GM06990 (cell line): ENCODE data around the gene CTAGE4.
"Not testable (repeated sequence)": the region's sequence is repeated elsewhere in the genome, so short reads cannot be mapped to it uniquely, and the experiment has no call there.

Experiments used
- DNase-seq: peaks from one replicate; pipeline ENCODE4 v3.0.0-alpha.2; 2011; ENCODE audit not compliant: insufficient read length; ENCODE audit errors: extremely low read depth
- H3K27me3 ChIP-seq: replicated peaks from 2 replicates; pipeline ENCODE4 v1.6.0; 2011; ENCODE audit warnings: low read length; ENCODE audit not compliant: control insufficient read depth, insufficient read depth
- H3K36me3 ChIP-seq: 2 replicates; pipeline ENCODE4 v1.5.1; 2011; ENCODE audit warnings: low read length; ENCODE audit not compliant: control insufficient read depth, insufficient read depth
- H3K4me3 ChIP-seq: replicated peaks from 2 replicates; pipeline ENCODE4 v1.5.1; 2011; ENCODE audit warnings: low read depth, mild to moderate bottlenecking, control low read depth, low read length
- TF ChIP-seq, protein P1 (sequence below): IDR thresholded peaks from 2 replicates; pipeline ENCODE4 v1.5.1; 2011; ENCODE audit warnings: low read length, control low read depth, mild to moderate bottlenecking, inconsistent platforms; ENCODE audit not compliant: insufficient read depth, poor library complexity, severe bottlenecking

Gene CTAGE4

DNA sequence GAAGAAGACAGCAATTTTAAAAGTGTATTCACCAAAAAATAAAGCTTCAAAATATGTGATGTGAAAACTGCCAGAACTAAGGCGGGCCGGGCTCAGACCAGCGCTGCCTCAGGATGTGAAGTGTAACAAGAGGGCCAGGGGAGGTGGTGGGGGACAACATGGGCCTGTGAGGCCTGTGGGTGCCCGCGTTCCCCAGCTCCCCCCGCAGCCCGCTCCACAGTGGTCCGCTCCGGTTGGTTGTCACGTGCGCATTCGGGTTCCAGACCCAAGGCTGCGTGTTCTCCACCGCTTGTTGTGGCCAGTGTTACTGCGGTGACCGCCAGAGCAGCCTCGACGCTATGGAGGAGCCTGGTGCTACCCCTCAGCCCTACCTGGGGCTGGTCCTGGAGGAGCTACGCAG lies at the start of gene CTAGE4:
CTAGE4 (plus strand) TSS at position 301 of the 400 bp plus-strand sequence; CDS start at position 339, 38 bp downstream.
- H3K27me3 ChIP-seq, DNase-seq, H3K4me3 ChIP-seq, H3K36me3 ChIP-seq: not testable (repeated sequence)

- TF ChIP-seq, protein P1, sequence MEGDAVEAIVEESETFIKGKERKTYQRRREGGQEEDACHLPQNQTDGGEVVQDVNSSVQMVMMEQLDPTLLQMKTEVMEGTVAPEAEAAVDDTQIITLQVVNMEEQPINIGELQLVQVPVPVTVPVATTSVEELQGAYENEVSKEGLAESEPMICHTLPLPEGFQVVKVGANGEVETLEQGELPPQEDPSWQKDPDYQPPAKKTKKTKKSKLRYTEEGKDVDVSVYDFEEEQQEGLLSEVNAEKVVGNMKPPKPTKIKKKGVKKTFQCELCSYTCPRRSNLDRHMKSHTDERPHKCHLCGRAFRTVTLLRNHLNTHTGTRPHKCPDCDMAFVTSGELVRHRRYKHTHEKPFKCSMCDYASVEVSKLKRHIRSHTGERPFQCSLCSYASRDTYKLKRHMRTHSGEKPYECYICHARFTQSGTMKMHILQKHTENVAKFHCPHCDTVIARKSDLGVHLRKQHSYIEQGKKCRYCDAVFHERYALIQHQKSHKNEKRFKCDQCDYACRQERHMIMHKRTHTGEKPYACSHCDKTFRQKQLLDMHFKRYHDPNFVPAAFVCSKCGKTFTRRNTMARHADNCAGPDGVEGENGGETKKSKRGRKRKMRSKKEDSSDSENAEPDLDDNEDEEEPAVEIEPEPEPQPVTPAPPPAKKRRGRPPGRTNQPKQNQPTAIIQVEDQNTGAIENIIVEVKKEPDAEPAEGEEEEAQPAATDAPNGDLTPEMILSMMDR, result no peak
- no peak overlapping the region for H3K4me3 ChIP-seq
- H3K36me3 ChIP-seq, result no peaks in the 10 kb centered on the region
- no peak for DNase-seq
- no peaks in the 10 kb centered on the region for H3K27me3 ChIP-seq
Observed at GRCh38 chr7:144134116-144134515, 49.1 kb upstream of the CTAGE4 start.

DNA sequence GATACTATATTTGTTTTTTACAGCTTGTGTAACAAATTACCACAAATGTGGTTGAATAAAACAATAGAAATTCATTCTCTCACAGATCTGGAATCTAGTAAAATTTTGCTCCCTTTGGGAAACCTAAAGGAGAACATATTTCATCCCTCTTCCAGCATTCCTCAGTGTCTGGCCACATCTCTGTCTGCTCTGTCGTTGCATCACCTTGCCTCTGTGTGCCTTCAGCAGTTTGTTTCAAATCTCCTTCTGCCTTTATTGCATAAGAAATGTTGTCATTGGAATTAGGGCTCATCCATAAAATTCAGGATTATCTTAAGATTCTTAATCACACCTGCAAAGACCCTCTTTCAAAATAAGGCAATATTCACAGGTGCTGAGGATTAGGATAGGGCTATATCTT lies 45.8 kb upstream of the CTAGE4 start:
- Histone ChIP-seq H3K27me3 (no peaks in the 10 kb centered on the region), H3K4me3 (no peak overlapping the region), H3K36me3 (no peaks in the 10 kb centered on the region)
- DNase-seq, result no peak
- TF ChIP-seq, protein P1, result no peak

GRCh38 chr7:144142187-144142586 lies 41.1 kb upstream of the CTAGE4 start:
- Histone ChIP-seq H3K4me3 (no peak overlapping the region), H3K36me3 (no peaks in the 10 kb centered on the region), H3K27me3 (no peaks in the 10 kb centered on the region)
- no peak for DNase-seq
- TF ChIP-seq, protein P1, result no peak

DNA sequence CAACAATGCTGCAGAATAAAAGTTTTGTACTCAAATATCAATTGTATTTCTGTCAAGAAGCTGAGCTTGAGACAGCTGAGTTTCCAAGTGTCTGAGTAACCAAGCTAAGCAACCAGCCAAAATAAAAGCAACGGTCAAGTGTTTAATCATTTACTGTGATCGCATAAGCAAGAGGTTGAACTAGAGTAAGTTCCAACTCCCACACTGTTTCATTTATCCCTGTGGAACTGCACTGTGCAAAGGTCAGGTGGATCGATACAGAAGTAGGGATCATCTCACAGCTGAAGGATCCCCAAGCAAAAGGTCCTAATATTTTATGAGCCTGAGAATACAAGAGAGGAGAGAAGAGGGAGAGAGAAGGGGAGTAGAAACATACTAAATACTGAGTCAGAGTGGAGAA lies 38.8 kb upstream of the CTAGE4 start:
- TF ChIP-seq, protein P1, result no peak
- Histone ChIP-seq H3K4me3 (no peak overlapping the region), H3K36me3 (no peaks in the 10 kb centered on the region), H3K27me3 (no peaks in the 10 kb centered on the region)
- DNase-seq, result no peak

DNA sequence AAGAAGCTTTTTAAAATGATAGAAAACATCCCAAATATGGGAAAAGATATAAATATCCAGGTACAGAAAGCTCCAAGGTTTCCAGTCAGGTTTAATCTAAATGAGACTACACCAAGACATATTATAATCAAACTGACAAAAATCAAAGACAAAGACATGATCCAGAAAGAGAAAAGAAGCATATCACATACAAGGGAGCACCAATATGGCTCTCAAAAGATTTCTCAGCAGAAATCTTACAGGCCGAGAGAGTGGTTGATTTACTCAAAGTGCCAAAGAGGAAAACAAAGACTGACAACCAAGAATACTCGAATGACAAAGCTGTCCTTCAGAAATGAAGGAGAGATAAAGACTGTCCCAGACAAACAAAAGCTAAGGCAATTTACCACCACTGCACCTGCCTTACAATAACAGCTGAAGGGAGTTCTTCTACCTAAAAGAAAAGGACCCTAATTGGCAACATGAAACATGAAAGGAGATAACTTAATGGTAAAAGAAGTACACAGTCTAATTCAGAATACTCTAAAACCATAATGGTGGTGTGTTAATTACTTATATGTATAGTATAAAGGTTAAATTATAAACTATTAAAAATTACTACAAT lies 34.9 kb upstream of the CTAGE4 start:
- Histone ChIP-seq H3K4me3 (no peak overlapping the region), H3K27me3 (no peaks in the 10 kb centered on the region), H3K36me3 (no peaks in the 10 kb centered on the region)
- TF ChIP-seq, protein P1, result no peak
- DNase-seq, result no peak
